Fibroblast of skin of left biceps (primary cell): ENCODE data around the gene DHRS7.
"Not testable (repeated sequence)": the region's sequence is repeated elsewhere in the genome, so short reads cannot be mapped to it uniquely, and the experiment has no call there.

ENCODE experiments used
- DNase-seq, 2 experiments: peaks; one replicate each; pipeline ENCODE4 v3.0.0-alpha.2; 2013; ENCODE audit warnings: low read depth in 2 of 2

DHRS7 gene

DNA sequence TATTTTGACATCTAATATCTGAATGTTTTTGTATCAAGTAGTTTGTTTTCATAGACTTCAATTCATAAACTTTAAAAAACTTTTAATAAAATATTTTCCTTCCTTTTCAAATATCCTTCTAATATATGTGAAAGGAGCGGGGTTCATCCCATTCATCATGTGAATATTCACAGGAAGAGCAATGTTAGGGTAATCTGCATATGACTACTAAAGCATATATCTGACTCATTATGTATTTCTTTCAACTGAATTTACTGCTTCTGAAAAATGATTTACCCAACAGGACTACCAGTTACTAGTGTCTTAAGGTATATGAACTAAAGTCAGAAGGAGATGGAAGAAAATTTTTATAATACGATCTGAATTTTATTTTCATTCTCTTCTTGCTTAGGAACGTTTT lies 30.5 kb downstream of the DHRS7 start:
- no peak for DNase-seq

DNA sequence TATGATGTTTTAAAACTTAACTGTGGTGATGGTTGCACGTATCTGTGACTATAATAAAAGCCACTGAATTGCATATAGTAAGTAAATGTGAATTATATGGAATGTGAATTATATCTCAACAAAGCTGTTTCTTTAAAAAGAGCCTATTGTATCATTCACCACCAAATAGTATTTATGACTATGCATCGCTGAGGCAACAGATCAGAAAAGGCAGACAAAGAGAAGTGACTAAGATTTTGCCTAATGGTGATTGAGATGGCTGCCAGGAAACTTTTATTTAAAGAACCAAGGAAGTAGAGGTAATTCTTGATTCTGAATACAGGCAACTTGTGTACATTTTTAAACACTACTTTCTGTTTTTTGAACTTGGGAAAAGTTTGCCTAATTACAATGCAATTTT lies 31.7 kb downstream of the DHRS7 start:
- DNase-seq, result no peak

DNA sequence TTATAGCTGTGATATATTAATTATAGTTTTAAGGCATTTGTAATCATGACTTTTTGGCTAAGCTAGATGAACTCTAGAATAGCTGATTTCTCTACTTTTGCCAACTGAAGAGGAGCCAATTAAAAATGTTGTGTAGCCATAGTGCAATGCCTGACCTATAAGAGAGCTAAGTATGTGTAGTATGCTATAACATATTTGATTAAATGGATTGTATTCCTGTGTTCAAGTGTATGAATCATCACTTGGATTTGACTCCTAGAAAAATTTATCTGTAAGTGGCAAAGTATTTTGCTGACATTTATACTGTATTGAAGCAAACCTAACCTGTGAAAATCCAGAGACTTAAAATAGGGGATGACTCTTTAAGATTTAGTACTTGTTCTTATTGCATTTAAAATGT lies 39.3 kb downstream of the DHRS7 start:
- no peak for DNase-seq

DNA sequence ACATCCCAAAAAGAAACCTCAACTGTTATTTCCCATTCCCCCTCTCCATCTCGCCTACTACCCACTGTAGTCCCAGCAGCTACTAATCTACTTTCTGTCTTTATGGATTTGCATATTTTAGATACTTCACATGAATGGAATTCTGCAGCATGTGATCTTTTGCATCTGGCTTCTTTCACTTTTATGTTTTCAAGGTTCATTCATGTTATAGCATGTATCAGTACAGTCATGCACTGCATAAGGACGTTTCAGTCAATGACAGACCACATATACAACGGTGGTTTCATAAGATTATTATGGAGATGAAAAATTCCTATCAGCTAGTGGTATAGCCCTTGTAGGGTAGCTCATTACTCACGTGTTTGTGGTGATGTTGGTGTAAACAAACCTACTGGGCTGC lies 49.0 kb downstream of the DHRS7 start:
- no peak for DNase-seq

DNA sequence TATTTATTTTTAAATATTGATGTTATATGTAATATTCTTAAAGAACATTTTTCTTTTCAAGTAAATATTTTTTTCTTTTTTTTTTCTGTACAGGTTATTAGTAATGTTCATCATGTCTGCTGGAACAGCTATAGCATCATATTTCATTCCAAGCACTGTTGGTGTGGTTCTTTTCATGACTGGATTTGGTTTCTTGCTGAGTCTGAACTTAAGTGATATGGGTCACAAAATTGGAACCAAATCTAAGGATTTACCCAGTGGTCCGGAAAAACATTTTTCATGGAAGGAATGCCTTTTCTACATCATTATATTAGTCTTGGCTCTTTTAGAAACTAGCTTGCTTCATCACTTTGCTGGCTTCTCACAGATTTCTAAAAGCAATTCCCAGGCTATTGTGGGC lies 50.3 kb downstream of the DHRS7 start:
- DNase-seq, result no peak

DNA sequence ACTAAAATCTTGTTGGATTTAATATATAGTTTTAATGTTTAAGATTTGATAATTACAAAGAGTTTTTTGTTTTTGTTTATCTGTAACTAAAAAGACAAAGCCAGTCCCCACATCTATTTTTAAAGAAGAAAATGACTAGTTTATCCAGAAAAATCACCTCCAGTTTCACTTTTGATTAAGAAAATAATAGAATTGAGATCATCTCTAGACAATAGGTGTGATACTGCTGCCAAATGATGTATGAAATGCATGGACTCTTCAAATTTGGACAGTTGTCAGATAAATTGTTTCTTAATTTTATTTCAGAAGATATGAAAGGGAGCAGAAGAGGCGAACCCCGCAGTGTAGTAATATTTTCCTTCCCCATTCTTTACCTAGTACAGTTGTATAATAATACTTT lies 53.5 kb downstream of the DHRS7 start:
- DNase-seq, result no peak

DNA sequence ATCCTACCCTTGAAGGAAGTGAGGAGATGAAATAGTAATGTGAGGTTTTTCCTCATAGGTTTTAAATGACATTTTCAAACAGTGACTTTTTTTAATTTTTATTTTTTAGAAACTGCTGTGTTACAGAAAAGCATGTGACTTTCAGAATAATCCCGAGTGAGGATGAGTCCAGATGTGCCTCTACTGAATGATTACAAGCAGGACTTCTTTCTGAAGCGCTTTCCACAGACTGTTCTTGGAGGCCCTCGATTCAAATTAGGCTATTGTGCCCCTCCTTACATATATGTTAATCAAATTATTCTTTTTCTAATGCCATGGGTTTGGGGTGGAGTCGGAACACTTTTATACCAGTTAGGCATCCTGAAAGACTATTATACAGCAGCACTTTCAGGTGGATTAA lies 57.7 kb downstream of the DHRS7 start:
- DNase-seq, result no peak

DNA sequence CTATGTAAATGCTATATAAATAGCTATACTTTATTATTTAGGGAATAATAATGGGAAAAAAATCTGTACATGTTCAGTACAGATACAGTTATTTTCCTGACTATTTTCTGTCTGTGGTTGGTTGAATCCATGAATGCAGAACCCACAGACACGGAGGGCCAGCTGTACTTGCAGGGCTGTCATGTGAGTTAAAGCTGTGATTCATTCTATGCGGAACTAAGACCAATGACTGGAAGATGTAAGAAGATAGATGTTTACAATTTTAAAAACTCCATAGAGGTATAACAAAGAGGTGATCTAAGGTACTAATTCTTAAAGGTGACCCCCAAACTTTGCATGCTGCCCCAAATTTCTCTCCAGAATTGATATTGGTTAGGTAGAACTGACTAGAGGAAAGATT lies 58.9 kb downstream of the DHRS7 start:
- no peak for DNase-seq

DNA sequence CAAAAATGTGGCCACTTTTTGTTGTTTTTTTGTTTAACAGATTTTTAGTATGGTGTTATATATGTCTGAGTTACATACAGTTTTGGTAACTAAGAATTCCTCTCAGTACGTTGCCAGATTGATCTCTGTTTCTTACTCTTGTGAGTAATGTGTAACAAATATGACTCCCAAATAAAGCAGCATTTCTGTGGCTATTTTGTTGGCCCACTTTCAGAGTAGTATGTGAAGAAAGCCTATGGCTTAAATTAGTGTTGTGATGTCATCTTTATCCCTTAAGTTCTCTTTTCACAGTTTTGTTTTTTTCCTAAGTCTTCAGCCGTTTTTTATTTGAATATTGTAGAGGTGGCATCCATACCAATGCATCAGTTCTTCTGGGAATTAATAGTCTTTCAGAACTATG lies 62.8 kb downstream of the DHRS7 start:
- DNase-seq, result peak; percentile 90 to 91

DNA sequence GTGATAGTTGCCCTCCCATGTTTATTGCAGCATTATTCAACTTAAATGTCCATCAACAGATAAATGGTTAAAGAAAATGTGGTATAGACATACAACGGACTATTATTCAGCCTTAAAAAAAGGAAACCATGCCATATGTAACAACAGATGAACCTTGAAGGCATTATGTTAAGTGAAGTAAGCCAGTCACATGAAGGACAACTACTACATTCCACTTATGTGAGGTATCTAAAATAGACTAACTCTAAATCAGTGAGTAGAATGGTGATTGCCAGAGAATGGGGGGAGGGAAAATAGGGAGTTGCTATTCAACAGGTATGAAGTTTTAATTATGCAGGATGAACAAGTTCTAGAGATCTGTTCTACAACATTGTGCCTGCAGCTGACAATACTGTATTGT lies 63.4 kb downstream of the DHRS7 start:
- no peak for DNase-seq

DNA sequence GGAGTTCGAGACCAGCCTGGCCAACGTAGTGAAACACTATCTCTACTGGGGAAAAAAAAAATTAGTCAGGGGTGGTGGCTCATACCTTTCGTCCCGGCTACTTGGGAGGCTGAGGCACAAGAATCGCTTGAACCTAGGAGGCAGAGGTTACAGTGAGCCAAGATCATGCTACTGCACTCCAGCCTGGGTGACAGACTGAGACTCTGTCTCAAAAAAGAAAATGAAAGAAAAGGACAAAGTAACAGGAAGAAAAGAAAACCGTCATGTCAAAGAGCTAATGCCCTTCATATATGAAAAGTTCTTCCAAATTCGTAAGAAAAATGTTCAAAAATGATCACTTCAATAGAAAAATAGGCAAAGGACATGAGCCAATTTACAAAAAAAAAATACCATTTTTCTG lies 65.3 kb downstream of the DHRS7 start:
- not testable (repeated sequence) for DNase-seq

DNA sequence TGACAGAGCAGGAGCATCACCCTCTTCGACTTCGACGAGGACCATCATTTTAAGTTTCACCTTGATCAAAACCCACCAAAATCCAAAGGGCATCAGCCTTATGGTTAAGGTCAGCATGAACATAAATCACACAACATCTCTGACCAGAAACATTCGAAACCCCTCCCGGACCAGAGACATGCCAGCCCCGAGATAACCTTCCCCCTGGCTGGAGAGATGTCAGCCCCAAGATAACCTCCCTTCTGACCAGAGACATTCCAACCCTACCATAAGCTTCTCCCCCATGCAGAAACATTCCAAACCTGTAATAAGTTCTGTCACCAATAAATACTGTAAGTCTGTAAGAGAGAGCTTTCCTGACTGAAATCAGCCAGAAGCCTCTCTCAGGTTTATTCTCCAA lies 67.2 kb downstream of the DHRS7 start:
- no peak for DNase-seq

DNA sequence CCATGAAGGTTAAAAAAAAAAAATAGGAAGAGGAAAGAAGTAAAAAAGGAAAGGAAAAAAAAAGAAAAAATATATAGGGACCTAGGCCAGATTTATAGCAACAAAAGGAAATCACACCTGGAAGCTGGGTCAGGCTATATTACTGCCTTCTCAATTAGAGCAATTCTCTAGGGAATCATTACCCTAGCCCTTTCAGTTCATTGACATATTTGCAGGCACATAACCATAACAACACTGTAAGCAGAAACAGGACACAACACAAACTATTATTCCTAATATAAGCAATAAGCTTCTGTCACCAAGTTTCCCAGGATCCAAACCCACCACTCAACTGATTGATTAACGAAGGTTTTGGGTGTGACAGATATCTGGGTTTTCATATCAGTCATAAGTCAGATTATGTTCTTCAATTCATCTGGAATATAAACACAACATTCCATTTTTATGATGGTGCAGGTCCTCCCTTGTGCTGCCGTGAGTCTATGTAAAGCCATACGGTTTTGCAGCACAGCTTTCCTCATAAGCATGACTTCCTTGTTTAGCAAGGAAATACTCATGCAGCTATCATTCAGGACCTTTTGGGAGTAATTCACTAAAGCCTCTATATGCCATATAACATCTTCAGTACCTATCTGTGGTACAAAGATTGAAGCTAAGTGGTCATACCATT lies 69.3 kb downstream of the DHRS7 start:
- DNase-seq, result no peak

DNA sequence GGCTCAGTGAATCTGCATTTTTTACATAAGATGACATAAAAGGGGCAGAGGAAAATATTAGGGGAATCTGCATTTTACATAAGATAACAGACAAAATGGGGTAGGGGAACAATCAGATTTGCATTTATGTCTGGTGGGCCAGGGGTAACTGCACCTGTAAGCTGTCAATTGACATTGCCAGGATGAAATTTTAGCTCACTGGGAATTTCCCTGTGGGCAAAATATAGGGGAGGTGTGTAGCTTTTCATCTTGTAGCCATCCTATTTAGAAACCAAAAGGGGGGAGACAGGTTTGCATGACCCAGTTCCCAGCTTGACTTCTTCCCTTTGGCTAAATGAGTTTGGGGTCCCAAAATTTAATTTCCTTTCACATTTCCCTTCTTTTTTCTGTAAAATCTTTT lies 70.0 kb downstream of the DHRS7 start:
- no peak for DNase-seq

DNA sequence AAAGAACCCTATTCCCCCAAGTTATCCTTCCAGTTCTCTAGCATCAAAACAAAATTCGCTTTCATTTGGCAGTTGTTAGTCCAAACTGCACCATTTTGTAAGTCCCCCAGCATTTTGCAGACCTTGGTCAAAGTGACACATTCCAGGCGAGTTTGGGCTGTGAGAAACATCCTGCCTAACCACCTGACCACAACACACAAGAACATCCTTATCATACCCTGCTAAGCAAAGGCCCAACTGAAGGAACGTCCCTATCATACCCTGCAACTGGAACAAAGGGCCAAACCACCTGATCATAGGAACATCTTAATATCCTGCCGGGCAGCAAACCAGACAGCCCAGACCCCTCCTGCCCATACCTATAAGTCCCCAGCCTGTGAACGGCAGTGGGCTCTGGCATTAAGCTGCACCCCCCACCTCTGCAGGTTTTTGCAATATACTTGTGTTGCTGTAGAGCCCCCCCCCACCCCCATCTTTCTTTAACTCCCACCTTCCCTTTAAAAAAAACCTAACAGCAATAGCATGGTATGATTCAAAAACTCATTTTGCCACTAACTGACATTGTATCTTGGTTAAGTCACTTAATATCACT lies 70.8 kb downstream of the DHRS7 start:
- DNase-seq, result no peak
